HG03103 (cell line): ENCODE data around the gene AOPEP.

Source experiments
- ATAC-seq: cut with Tn5 transposase; IDR thresholded peaks from one replicate; pipeline ENCODE4 v1.9.1; 2021; ENCODE audit warnings: low read depth; ENCODE audit not compliant: unreplicated experiment

Gene AOPEP

DNA sequence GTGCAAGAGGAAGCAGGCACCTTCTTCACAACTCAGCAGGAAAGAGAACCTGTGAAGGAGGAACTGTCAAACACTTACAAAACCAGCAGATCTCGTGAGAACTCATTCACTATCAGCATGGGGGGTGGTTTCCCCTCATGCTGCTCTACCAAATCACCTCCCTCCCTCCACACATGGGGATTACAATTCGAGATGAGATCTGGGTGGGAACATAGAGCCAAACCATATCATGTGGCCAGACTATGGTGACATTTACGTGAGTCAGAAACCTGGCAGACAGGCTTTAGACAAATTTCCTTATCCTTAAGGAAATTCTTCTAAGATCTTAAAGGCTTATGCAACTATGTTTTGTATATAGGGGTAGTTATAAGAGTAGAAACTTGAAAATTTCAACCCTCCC is 8.7 kb upstream of the AOPEP start:
- no peak for ATAC-seq

DNA sequence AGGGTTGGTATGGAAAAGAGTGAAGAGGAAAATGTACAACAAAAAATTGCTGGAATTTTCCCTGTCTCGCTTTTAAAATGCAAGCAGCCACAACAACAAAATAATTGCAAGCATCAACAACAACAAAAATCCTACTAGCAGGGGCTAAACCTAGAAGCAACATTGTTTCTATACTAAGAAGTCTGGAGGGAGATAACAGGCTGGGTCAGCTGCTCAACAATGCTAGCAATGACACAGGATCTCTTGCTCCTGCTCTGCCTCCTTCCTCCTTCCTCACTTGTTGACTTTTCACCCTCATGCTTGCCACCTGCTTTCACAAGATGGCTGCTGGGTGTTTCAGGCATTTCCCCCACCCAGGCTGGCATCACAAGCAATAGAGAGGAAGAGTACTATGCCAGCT is 7.6 kb upstream of the AOPEP start:
- ATAC-seq, result no peak

DNA sequence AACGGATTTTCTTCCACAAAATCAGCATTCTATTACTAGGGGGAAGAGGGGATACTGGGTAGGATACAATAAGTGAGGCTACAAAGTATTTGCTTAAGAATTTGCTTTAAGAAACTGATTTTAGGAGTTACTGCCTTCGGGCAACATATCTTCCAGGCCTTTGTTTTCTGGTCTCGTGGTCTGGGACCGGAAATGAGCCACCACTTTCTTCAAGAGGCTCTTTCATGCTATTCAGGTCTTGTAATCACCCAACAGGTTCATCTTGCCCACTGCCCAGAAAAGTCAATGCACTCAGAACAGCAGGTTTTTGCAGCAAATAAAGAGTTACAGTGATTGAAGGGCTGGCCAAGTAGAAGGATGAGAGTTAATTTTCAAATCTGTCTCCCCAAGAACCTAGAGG is 6.6 kb upstream of the AOPEP start:
- ATAC-seq, result no peak

DNA sequence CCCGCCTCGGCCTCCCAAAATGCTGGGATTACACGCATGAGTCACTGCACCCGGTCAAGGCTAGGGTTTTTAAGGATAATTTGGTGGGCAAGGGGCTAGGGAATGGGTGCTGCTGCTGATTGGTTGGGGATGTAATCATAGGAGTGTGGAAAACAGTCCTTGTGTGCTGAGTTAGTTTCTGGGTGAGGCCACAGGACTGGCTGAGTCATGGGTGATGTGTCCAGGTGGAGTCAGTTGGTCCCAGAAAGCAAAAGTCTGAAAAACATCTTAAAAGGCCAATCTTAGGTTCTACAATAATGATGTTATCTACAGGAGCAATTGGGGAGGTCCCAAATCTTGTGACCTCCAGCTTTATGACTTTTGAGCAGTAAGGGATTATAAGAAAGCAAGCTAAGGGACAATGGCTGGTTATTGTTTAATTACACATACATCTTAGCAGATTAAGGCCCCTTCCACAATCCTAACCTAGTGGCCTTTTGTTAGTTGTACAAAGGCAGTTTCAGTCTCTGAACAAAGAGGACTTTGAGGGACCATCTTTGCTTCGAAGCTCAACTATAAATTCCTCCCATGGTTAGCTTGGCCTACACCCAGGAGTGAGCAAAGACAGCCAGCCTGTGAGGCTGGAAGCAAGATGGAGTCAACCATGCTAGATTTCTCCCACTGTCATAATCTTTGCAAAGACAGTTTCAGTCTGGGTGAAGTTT is 5.5 kb upstream of the AOPEP start:
- ATAC-seq, result no peak

DNA sequence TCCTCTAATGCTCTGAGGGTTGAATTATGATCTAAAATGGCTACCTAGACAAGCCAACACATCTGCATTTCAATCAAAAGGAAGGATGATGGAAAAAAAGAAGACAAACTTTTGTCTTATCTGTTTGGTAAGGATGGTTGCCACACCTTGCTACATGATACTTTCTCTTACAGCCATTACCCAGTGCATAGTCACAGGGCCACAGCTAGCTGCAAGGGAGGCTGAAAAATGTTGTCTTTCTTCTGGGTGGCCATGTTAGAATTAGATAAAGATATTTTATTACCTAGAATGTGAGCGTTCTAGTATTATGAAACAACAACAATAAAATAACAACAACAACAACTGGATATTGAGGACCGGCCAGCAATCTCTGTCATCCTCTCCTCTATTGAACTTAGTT is 4.7 kb upstream of the AOPEP start:
- ATAC-seq, result no peak

DNA sequence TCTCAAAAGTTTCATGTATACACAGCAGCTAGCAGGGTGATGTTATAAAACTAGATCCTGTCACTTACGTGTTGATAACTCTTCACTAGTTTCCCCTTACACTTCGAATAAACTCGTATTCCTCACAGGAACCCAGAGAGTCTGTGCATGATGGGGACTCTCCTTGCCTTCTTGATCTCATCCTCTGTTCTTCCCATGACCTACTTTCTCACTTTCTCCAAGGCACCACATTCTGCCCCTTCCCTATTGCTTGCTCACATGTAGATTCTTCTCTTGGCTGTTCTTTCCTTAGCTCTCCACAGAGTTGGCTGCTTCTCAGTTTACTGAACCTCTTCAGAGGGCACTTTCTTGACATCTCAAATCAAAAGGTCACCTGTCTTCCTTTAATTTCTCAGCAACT is 1.2 kb upstream of the AOPEP start:
- ATAC-seq, result no peak

DNA sequence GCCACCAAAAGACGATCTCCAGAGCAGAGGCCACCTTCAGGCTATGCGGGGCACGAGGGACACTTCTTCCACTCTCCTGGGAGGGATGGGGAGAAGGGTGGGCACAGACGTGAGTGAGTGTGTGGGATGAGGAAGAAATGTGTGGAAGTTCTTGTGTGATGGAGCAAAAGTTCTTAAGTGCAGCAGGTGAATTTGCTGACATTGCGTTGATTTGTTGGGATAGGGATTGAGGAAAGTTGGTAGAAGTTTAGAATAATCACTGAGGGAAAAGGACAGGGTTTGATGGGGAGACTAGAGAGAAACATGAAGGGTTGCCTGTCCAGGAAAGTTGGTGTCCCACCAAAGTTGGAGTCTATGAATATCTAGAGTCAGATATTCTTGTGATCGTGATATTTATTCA is 2.2 kb downstream of the AOPEP start:
- no peak for ATAC-seq

DNA sequence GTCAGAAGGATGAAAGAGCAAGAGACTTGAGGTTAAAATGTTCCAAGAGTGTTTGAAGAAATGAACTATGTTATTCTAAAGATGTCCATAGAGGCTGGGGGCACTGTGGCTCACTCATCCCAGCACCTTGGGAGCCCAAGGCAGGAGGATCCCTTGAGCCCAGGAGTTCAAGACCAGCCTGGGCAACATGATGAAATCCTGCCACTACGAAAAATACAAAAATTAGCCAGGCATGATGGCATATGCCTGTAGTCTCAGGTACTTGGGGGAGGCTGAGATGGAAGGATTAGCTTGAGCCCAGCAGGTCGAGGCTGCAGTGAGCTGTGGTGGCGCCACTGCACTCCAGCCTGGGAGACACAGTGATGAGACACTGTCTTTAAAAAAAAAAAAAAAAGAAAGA is 2.7 kb downstream of the AOPEP start:
- no peak for ATAC-seq

DNA sequence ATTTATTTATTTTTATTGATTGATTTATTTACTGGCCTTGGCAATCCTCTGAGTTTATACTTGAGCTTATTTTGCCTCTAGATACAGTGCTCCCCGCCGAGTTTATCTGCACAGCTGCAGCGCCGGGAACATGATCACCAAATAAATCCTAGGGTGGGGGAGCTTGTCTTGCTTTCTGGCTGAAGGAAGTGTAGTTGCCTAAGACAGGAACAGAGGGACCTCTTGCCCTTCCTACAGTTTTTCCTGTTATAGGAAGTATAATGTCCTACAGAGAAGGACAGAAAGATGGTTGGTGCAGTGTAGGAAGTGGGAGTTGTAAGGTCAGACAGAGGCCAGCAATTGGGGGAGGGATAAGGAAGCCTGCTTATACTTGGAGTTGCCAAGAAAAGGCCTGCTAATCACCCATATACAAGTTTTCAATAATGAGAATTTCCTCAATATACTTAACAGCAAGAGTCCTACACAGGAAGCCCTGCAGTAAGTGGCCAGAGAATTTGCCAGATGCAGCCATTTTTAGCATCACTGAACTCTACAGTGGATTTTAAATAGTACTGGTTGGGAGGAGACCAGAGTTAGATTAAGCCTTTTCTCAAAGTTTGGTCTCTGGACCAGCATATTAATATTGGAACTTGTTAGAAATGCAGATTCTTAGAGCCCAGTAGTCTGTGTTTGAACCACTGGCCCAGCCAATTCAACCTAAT is 7.7 kb downstream of the AOPEP start:
- ATAC-seq, result no peak

DNA sequence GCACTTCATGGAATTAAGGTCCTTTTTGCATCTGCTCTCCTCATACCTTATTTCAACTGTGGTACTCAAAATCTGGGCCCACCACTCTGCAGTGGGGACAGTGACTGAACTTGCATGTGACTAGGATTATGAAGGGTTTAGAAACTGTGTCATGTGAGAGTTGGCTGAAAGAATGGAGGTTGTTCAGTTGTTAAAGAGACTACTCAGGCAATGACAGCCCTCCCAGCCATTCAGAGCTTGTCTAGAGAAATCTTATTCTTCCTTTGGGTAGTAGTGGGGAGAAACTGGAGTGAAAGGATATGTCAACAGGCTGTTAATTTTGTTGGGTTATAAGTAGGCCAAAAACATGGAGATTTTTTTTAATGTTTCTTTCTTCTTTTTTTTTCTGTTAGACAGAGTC is 10.3 kb downstream of the AOPEP start:
- no peak for ATAC-seq

DNA sequence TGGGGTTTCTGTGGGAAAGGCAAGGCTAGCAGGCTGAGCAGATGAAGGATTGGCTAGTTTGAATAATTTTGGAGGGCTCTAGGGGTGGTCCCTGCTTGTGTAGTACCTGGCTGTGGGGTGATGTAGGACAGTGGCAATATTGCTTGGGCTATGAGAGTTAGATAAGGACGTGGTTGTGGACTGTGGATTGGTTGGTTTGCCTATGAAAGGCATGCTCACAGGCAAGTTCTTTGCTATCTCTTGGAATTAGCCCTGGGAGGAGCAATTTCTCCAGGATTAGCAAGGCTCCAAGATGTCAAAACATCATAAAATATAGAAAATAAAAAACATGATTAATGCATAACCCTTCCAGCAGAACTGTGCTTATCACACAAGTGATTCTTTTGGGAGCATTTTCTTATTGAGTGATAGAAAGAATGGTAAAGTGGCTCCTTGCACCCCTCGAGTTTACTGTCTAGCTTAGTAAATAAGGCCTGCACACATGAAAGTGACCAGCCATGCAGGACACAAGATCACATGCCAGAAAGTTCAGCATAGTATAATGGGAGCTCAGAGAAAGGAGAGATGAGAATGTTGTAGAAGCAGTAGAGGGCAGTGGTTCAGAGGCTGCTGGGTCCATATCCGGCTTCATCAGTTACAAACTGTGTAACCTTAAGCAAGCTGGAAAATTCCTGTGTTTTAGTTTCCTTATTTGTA is 13.8 kb downstream of the AOPEP start:
- no peak for ATAC-seq

DNA sequence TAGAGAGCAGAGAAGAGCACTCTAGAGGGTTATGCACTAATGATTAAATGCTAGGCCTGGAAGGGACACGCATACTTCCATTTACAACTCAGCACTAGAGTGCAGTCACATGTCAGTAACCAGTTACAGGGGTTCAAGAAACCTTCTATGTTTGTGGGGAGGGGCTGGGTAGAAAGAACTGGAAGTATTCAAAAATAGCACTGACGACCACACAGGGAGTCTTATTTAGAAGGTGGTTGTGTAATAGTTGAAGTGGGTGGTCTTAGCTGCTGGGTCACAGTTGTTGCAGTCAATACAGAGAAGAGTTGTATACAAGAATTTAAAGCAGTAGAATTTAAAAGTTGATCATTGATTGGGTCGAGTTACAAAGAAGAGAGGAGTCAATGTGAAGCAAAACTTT is 15.4 kb downstream of the AOPEP start:
- no peak for ATAC-seq

DNA sequence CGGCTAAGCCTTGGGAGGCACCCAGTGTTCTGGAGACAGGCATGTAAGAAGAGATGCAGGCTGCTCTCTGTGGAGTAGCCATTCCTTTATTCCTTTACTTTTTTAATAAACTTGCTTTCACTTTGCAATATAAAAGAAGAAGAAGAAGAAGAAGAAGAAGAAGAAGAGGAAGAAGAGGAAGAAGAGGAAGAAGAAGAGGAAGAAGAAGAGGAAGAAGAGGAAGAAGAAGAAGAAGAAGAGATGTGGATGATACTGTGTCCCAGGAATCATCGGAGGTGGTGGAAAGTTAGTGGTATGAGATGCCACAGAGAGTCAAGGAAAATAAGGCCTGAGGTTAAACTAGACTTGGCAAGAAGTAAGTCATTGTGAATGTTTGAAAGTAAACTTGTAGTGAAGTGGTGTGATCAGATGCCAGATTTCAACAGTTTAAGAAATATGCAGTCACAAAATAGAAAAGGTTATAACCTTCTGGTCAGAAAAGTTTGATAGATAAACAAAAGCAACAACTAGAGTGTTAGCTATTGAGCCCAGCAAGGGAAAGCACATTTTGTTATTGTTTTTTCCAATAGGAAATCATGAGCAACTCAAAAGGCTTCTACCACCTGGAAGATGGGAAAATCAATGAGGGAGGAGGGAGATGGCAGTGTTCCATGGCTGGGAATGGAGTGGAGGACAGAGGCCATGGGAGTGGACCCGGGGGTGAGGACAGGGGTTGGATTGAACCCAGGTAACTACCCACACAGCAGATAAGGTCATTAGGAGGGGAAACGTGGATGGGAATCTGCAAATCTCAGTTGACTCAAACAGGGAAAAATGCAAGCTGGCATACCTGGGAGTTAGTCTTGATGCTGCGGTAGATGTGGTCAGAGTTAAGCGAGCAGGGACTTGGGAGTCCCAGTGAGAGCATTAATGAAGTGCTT is 16.8 kb downstream of the AOPEP start:
- ATAC-seq, result no peak

DNA sequence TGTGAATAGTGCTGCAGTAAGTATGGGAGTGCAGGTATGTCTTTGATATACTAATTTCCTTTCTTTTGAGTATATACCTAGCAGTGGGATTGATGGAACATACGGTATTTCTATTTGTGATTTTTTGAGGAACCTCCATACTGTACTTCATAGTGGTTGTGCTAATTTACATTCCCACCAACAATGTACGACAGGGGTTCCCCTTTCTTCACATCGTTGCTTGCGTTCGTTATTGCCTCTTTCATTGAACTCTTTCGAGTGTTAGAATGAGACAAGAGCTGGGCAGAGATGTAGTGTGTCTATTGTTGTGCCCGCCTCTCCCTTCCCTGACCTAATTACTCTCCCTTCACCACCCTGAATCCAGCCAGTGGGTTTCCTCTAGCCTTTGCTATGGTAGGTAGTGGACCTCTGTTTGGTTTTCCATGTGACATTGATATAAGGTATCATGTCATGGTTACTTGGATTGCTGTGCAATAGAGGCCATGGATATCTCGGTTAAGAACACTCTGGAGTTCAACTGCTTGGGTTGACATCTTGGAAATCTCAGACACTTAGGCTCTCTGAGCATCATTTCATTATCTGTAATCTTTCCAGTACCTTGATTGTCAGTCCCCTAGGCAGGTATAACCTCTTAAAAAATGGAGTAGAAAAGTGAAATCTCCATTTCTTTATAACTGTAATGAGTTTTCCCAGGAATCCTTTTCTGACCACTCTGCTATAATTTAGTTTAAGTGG is 19.5 kb downstream of the AOPEP start:
- ATAC-seq, result no peak

DNA sequence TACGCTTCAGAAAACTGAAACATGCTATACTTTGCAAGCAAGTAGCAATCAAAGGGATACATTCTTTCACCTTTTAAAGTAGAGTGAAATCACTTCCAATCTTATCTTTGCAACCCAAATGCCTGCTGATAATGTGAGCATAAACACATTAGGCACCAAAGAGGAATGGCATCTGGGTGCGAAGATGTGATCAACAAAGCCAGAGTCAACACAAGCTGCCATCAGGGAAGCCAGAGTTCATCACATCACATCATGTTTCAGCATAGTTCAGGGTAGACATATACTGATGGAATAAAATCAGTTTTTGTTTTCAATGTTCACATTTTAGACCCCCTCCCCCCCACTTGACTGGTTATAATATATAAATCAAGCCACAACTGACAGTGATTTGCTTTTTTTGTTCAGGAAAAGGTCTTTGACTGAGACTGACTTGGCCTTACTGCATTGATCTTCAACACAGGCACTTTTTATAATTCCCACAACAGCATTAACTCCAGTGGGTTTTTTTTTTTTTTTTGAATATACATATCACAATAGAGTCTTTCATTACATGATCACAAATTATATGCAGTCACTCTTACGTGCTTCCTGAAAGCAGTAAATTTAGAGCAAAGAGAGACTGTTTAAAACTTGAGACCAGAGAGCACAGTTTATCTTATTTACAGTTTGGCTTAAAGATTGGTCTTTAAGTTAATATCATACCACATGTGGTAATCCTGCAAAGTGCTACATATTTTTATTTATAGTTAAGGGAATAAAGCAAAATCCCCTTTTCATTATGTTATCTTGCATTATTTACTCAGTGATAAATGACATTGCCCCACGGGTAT is 20.3 kb downstream of the AOPEP start:
- no peak for ATAC-seq

DNA sequence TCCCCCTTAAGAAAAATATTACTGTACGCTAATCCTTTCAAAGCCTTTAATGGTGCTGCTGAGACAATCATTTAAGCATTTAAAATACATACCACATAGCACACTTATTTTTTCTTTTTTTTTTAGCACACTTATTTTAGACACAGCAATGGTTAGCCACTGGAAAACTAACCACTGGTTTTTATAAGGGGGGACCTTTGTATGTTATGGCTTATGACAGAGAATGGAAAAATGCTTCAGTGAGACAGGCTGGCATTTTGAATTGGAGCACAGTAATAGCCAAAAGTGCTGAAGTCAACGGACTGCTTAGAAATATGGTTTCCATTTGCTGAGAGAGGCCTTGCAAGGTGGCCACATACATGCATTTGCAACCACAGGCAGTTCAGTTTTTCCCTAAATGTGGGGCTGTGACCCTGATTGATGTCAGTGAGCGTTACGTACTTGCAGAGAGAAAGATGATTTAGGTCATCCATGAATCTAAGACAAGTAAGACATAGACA is 28.5 kb downstream of the AOPEP start:
- ATAC-seq, result no peak

DNA sequence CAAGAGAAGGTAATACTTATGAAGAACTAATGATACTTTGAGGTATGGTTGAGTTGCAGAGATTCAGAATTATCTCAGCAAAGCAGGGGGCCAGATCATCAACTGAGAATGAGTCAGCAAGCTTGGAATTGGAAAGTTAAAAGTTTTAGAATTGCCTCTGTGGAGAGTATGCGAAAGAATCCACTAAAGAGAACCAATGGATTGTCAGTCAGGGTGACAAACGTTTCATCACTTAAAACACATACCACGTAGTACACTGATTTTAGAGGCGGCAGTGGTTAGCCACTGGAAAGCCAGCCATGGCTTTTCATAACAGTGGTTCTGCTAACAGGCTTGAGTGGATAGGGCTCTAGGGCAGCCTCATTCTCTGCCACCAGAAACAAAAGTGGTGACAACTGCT is 30.7 kb downstream of the AOPEP start:
- no peak for ATAC-seq

DNA sequence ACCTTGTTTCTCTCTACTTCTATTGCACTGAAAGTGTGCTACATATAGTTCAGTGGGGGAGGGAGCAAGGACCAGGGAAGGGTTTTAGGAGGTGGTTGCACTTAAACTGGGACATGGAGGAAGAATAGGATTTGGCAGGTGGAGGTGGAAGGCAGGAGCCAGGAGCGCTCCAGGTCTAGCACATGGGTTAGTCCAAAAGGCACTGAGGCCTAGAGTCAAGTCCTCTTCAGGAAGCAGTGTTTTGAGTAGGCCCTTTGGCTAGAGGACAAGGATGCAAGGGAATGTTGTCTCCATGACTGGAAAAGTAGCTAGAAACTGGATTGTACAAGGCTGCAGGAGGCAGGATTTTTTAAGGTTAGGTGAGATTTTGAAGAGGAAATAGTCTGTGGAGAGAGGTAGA is 31.5 kb downstream of the AOPEP start:
- ATAC-seq, result no peak

DNA sequence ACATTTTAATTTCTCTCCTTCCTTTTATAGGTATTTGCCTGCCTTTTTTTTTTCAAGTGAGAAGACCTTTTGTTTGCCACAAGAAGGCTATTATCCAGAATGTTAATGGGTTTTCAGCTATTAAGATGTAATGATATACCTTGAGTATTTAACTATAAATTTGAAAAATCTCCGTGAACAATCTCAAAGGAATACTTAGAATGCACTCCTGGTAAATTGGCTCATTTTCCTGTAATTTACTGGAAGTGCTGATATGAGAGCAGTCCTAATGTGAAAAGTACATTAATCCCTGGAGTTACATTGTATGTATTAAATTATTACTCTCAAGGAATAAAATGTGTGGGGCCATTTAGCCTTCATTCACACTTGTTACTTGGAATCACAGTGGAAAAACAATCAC is 32.4 kb downstream of the AOPEP start:
- no peak for ATAC-seq
